ENCODE measurements around the gene EFEMP2. TPM values are rescaled to one million over a fixed set of nuclear protein-coding genes. Genes with fewer than 3 reads are reported as not detected.

The EFEMP2 gene
- total RNA-seq, 1 donor from 2014 or later, result 97.3 TPM

DNA sequence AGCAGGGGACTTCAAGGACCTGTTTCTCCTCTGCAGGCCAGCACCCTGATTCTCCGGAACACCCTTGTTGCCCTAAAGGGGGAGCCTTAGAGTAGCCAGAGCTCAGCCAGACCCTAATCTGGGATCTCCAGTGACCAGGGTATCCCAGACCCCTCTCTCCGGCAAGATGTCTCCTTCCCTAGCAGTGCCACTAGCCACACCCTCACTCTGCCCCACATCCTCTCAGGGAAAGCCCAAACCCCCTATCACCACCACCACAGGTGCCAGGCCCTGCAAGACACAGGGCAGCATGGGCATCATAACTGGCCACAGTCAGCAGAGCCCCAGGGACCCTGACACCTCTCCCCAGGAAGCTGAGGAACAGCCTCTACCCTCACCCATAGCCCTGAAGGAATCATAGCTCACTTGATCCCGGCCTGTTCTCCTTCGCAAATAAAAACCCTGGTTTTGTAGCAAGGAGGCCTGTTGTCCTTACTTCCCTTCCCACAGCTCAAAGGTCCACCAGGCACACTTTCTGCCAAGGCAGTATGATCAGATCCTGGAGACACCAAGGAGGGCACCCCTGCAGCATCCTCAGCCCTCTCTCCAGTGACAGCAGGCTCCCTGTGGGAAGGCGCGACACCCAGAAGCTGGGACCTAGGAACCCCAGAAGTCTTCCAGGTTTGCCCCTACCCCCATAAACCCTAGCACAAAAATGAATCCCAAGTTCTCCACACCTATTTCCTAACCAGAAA is 19.2 kb downstream of the EFEMP2 start:
- H4K20me1 ChIP-seq (ENCODE audit: insufficient read depth, low read length), result peaks cover 72% of the 10 kb centered on the region
- peaks cover 52% of the 10 kb centered on the region for H3K79me2 ChIP-seq (ENCODE audit: insufficient read depth, low read length)
- TF ChIP-seq EZH2 (IDR thresholded peaks at IDR 0.05; ENCODE audit: insufficient read depth, low read length), result no peak
- TF ChIP-seq, protein P1, sequence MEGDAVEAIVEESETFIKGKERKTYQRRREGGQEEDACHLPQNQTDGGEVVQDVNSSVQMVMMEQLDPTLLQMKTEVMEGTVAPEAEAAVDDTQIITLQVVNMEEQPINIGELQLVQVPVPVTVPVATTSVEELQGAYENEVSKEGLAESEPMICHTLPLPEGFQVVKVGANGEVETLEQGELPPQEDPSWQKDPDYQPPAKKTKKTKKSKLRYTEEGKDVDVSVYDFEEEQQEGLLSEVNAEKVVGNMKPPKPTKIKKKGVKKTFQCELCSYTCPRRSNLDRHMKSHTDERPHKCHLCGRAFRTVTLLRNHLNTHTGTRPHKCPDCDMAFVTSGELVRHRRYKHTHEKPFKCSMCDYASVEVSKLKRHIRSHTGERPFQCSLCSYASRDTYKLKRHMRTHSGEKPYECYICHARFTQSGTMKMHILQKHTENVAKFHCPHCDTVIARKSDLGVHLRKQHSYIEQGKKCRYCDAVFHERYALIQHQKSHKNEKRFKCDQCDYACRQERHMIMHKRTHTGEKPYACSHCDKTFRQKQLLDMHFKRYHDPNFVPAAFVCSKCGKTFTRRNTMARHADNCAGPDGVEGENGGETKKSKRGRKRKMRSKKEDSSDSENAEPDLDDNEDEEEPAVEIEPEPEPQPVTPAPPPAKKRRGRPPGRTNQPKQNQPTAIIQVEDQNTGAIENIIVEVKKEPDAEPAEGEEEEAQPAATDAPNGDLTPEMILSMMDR (IDR thresholded peaks at IDR 0.05; ENCODE audit: insufficient read depth, low read depth, low read length), result no peak
- H3K4me2 ChIP-seq (ENCODE audit: low read length), result no peak overlapping the region
- Mint-ChIP-seq H3K4me1 (ENCODE audit: low read depth, unreplicated experiment) (peaks cover 44% of the 10 kb centered on the region), H3K9me3 (ENCODE audit: unreplicated experiment) (no peaks in the 10 kb centered on the region), H3K4me3 (ENCODE audit: unreplicated experiment) (peak overlapping the region; percentile 82), H3K27me3 (ENCODE audit: low read depth, unreplicated experiment) (no peaks in the 10 kb centered on the region), H3K36me3 (ENCODE audit: low read depth, unreplicated experiment) (peaks cover 43% of the 10 kb centered on the region), H3K27ac (ENCODE audit: unreplicated experiment) (peak overlapping the region; percentile 73)
- no peak overlapping the region for H3K27ac ChIP-seq (ENCODE audit: low read depth, low read length)
- no peaks in the 10 kb centered on the region for H3K27me3 ChIP-seq (ENCODE audit: insufficient read depth, low read length)
- H3K4me1 ChIP-seq (ENCODE audit: insufficient read depth, low read length), result peaks cover 15% of the 10 kb centered on the region
- H3K36me3 ChIP-seq (ENCODE audit: insufficient read depth, low read length), result peaks cover 37% of the 10 kb centered on the region
- FAIRE-seq (no peak), DNase-seq (ENCODE audit: low read depth) (no peak)
- no peak overlapping the region for H3K9ac ChIP-seq (ENCODE audit: low read length)
- no peak overlapping the region for H2AFZ ChIP-seq (ENCODE audit: low read depth, low read length)
- no peaks in the 10 kb centered on the region for H3K9me3 ChIP-seq (ENCODE audit: insufficient read depth, low read depth, low read length)
- H3K4me3 ChIP-seq (ENCODE audit: insufficient read depth, low read depth, low read length), result no peak overlapping the region

DNA sequence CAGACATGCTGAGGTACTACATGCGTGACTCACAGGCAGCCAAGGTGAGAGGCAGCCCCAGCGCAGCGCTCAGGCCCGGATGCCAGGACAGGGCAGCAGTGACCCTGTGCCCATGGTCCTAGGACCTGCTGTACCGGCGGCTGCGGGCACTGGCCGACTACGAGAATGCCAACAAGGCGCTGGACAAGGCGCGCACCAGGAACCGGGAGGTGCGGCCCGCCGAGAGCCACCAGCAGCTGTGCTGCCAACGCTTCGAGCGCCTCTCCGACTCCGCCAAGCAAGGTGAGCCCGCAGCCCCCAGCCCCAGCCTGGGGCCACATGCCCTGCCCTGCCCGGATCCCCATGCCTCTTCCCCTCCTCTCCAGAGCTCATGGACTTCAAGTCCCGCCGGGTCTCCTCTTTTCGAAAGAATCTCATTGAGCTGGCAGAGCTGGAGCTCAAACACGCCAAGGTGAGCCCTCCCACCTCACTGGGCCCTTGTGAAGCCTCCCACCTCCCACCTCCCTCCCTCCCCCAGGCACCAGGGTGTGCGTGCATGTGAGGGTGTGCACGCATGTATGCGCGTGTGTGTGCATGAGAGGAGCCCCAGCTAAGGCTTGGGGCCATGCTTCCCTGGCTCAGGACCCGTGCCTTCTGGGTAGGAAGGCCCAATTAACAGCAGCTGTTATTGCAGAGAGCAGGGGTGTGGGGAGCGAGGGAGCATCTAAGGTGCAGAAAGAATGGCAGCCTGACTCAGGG is 19.9 kb downstream of the EFEMP2 start:
- no peak overlapping the region for H2AFZ ChIP-seq (ENCODE audit: low read depth, low read length)
- no peak overlapping the region for H3K4me3 ChIP-seq (ENCODE audit: insufficient read depth, low read depth, low read length)
- no peak overlapping the region for H3K4me2 ChIP-seq (ENCODE audit: low read length)
- H3K9me3 Mint-ChIP-seq (ENCODE audit: unreplicated experiment), result no peaks in the 10 kb centered on the region
- DNase-seq (ENCODE audit: low read depth) (no peak), FAIRE-seq (no peak)
- H3K27me3 Mint-ChIP-seq (ENCODE audit: low read depth, unreplicated experiment), result peaks cover 4% of the 10 kb centered on the region
- H3K4me3 Mint-ChIP-seq (ENCODE audit: unreplicated experiment), result peak overlapping the region; percentile 20
- H3K79me2 ChIP-seq (ENCODE audit: insufficient read depth, low read length), result peaks cover 48% of the 10 kb centered on the region
- no peaks in the 10 kb centered on the region for H3K9me3 ChIP-seq (ENCODE audit: insufficient read depth, low read depth, low read length)
- peaks cover 37% of the 10 kb centered on the region for H3K36me3 ChIP-seq (ENCODE audit: insufficient read depth, low read length)
- no peaks in the 10 kb centered on the region for H3K27me3 ChIP-seq (ENCODE audit: insufficient read depth, low read length)
- H3K9ac ChIP-seq (ENCODE audit: low read length), result no peak overlapping the region
- no peak for TF ChIP-seq EZH2 (IDR thresholded peaks at IDR 0.05; ENCODE audit: insufficient read depth, low read length)
- TF ChIP-seq, protein P1 (IDR thresholded peaks at IDR 0.05; ENCODE audit: insufficient read depth, low read depth, low read length), result no peak
- H4K20me1 ChIP-seq (ENCODE audit: insufficient read depth, low read length), result peaks cover 72% of the 10 kb centered on the region
- peaks cover 44% of the 10 kb centered on the region for H3K4me1 Mint-ChIP-seq (ENCODE audit: low read depth, unreplicated experiment)
- peak overlapping the region; percentile 88 for H3K27ac Mint-ChIP-seq (ENCODE audit: unreplicated experiment)
- peaks cover 43% of the 10 kb centered on the region for H3K36me3 Mint-ChIP-seq (ENCODE audit: low read depth, unreplicated experiment)
- H3K4me1 ChIP-seq (ENCODE audit: insufficient read depth, low read length), result peaks cover 13% of the 10 kb centered on the region
- H3K27ac ChIP-seq (ENCODE audit: low read depth, low read length), result no peak overlapping the region
